Astrocyte of the spinal cord (primary cell): Measurements from ENCODE around the gene GLT6D1.

Experiments
- DNase-seq: peaks from one replicate; pipeline ENCODE4 v3.0.0; 2011; ENCODE audit warnings: low read depth, low spot score
- H3K4me3 ChIP-seq: 2 replicates; pipeline ENCODE4 v1.5.1; 2011; ENCODE audit warnings: low read depth, mild to moderate bottlenecking, low read length, moderate library complexity
- CTCF ChIP-seq: IDR thresholded peaks from 2 replicates; pipeline ENCODE4 v1.5.1; 2012; ENCODE audit warnings: low read depth, mild to moderate bottlenecking, low read length, inconsistent platforms
- in situ Hi-C: cut with HindIII; loops from 2 replicates; pipeline ENCODE4 v1.10.0; 2017; ENCODE audit warnings: low sequenced_read_pairs

The GLT6D1 gene

GRCh38 chr9:135616619-135617537, 22.5 kb downstream of the GLT6D1 start:
- TF ChIP-seq CTCF = no peak
- H3K4me3 ChIP-seq = no peak overlapping the region
- no peak for DNase-seq
- in situ Hi-C loops = no loop called here

GRCh38 chr9:135615666-135616618, 23.4 kb downstream of the GLT6D1 start:
- H3K4me3 ChIP-seq = no peak overlapping the region
- no peak for TF ChIP-seq CTCF
- no peak for DNase-seq
- in situ Hi-C loops = no loop called here

GRCh38 chr9:135614821-135615665, 24.3 kb downstream of the GLT6D1 start:
- no peak overlapping the region for H3K4me3 ChIP-seq
- in situ Hi-C loops = no loop called here
- no peak for TF ChIP-seq CTCF
- no peak for DNase-seq

- in situ Hi-C loops = no loop called here
- no peak for DNase-seq
- TF ChIP-seq CTCF = no peak
- H3K4me3 ChIP-seq = no peak overlapping the region
These were observed 25.2 kb downstream of the GLT6D1 start for GRCh38 chr9:135613946-135614805.

GRCh38 chr9:135612981-135613910, 26.1 kb downstream of the GLT6D1 start:
- DNase-seq = no peak
- no peak overlapping the region for H3K4me3 ChIP-seq
- in situ Hi-C loops = no loop called here
- no peak for TF ChIP-seq CTCF
